Measurements from ENCODE around the gene CDKN2AIPNL. TPM values are rescaled to one million over a fixed set of nuclear protein-coding genes. Genes with fewer than 3 reads are reported as not detected.

Gene CDKN2AIPNL
- total and polyA plus RNA-seq, 2 of the 8 experiments (the other 6 are each of a cell fraction or from before 2014, with no cell fraction given) = 40.0 to 56.3 TPM

GRCh38 chr5:134437340-134437846 lies 25.7 kb upstream of the CDKN2AIPNL start (continued):
- TF ChIP-seq, protein P1, sequence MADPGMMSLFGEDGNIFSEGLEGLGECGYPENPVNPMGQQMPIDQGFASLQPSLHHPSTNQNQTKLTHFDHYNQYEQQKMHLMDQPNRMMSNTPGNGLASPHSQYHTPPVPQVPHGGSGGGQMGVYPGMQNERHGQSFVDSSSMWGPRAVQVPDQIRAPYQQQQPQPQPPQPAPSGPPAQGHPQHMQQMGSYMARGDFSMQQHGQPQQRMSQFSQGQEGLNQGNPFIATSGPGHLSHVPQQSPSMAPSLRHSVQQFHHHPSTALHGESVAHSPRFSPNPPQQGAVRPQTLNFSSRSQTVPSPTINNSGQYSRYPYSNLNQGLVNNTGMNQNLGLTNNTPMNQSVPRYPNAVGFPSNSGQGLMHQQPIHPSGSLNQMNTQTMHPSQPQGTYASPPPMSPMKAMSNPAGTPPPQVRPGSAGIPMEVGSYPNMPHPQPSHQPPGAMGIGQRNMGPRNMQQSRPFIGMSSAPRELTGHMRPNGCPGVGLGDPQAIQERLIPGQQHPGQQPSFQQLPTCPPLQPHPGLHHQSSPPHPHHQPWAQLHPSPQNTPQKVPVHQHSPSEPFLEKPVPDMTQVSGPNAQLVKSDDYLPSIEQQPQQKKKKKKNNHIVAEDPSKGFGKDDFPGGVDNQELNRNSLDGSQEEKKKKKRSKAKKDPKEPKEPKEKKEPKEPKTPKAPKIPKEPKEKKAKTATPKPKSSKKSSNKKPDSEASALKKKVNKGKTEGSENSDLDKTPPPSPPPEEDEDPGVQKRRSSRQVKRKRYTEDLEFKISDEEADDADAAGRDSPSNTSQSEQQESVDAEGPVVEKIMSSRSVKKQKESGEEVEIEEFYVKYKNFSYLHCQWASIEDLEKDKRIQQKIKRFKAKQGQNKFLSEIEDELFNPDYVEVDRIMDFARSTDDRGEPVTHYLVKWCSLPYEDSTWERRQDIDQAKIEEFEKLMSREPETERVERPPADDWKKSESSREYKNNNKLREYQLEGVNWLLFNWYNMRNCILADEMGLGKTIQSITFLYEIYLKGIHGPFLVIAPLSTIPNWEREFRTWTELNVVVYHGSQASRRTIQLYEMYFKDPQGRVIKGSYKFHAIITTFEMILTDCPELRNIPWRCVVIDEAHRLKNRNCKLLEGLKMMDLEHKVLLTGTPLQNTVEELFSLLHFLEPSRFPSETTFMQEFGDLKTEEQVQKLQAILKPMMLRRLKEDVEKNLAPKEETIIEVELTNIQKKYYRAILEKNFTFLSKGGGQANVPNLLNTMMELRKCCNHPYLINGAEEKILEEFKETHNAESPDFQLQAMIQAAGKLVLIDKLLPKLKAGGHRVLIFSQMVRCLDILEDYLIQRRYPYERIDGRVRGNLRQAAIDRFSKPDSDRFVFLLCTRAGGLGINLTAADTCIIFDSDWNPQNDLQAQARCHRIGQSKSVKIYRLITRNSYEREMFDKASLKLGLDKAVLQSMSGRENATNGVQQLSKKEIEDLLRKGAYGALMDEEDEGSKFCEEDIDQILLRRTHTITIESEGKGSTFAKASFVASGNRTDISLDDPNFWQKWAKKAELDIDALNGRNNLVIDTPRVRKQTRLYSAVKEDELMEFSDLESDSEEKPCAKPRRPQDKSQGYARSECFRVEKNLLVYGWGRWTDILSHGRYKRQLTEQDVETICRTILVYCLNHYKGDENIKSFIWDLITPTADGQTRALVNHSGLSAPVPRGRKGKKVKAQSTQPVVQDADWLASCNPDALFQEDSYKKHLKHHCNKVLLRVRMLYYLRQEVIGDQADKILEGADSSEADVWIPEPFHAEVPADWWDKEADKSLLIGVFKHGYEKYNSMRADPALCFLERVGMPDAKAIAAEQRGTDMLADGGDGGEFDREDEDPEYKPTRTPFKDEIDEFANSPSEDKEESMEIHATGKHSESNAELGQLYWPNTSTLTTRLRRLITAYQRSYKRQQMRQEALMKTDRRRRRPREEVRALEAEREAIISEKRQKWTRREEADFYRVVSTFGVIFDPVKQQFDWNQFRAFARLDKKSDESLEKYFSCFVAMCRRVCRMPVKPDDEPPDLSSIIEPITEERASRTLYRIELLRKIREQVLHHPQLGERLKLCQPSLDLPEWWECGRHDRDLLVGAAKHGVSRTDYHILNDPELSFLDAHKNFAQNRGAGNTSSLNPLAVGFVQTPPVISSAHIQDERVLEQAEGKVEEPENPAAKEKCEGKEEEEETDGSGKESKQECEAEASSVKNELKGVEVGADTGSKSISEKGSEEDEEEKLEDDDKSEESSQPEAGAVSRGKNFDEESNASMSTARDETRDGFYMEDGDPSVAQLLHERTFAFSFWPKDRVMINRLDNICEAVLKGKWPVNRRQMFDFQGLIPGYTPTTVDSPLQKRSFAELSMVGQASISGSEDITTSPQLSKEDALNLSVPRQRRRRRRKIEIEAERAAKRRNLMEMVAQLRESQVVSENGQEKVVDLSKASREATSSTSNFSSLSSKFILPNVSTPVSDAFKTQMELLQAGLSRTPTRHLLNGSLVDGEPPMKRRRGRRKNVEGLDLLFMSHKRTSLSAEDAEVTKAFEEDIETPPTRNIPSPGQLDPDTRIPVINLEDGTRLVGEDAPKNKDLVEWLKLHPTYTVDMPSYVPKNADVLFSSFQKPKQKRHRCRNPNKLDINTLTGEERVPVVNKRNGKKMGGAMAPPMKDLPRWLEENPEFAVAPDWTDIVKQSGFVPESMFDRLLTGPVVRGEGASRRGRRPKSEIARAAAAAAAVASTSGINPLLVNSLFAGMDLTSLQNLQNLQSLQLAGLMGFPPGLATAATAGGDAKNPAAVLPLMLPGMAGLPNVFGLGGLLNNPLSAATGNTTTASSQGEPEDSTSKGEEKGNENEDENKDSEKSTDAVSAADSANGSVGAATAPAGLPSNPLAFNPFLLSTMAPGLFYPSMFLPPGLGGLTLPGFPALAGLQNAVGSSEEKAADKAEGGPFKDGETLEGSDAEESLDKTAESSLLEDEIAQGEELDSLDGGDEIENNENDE (IDR thresholded peaks at IDR 0.05; ENCODE audit: insufficient replicate concordance, low read length) = no peak
- TF ChIP-seq POLR2AphosphoS5 (IDR thresholded peaks at IDR 0.05; ENCODE audit: low read depth, low read length) (no peak), SIRT6 (IDR thresholded peaks at IDR 0.05; ENCODE audit: low read length) (no peak), ATF2 (IDR thresholded peaks at IDR 0.05; ENCODE audit: low read length) (no peak)
